Measurements from ENCODE around the gene HSD17B3.

HSD17B3 gene

GRCh38 chr9:96342571-96343245 lies 40.7 kb upstream of the HSD17B3 start:
- H3K4me3 ChIP-seq (ENCODE audit: low read depth, low read length) = no peak overlapping the region
- no peak for TF ChIP-seq CTCF (IDR thresholded peaks at IDR 0.05; ENCODE audit: low read depth, low read length)
- no peak for TF ChIP-seq MAX (IDR thresholded peaks at IDR 0.05; ENCODE audit: low read depth, low read length)
- TF ChIP-seq MYC (IDR thresholded peaks at IDR 0.05; ENCODE audit: low read depth, low read length) = no peak
- TF ChIP-seq POLR2A (IDR thresholded peaks at IDR 0.05; ENCODE audit: extremely low read depth, insufficient read length) = no peak
- DNase-seq (ENCODE audit: low read depth) = no peak

GRCh38 chr9:96340707-96341106 lies 38.7 kb upstream of the HSD17B3 start:
- no peak overlapping the region for H3K4me3 ChIP-seq (ENCODE audit: low read depth, low read length)
- TF ChIP-seq MAX (IDR thresholded peaks at IDR 0.05; ENCODE audit: low read depth, low read length) = no peak
- no peak for TF ChIP-seq CTCF (IDR thresholded peaks at IDR 0.05; ENCODE audit: low read depth, low read length)
- no peak for TF ChIP-seq MYC (IDR thresholded peaks at IDR 0.05; ENCODE audit: low read depth, low read length)
- TF ChIP-seq POLR2A (IDR thresholded peaks at IDR 0.05; ENCODE audit: extremely low read depth, insufficient read length) = no peak
- no peak for DNase-seq (ENCODE audit: low read depth)

GRCh38 chr9:96338299-96338698 lies 36.3 kb upstream of the HSD17B3 start:
- H3K4me3 ChIP-seq (ENCODE audit: low read depth, low read length) = no peak overlapping the region
- TF ChIP-seq MAX (IDR thresholded peaks at IDR 0.05; ENCODE audit: low read depth, low read length) (no peak), POLR2A (IDR thresholded peaks at IDR 0.05; ENCODE audit: extremely low read depth, insufficient read length) (no peak), MYC (IDR thresholded peaks at IDR 0.05; ENCODE audit: low read depth, low read length) (no peak), CTCF (IDR thresholded peaks at IDR 0.05; ENCODE audit: low read depth, low read length) (no peak)
- no peak for DNase-seq (ENCODE audit: low read depth)

- TF ChIP-seq MYC (IDR thresholded peaks at IDR 0.05; ENCODE audit: low read depth, low read length) (no peak), CTCF (IDR thresholded peaks at IDR 0.05; ENCODE audit: low read depth, low read length) (no peak), POLR2A (IDR thresholded peaks at IDR 0.05; ENCODE audit: extremely low read depth, insufficient read length) (no peak), MAX (IDR thresholded peaks at IDR 0.05; ENCODE audit: low read depth, low read length) (no peak)
- H3K4me3 ChIP-seq (ENCODE audit: low read depth, low read length) = no peak overlapping the region
- DNase-seq (ENCODE audit: low read depth) = no peak
These were observed 32.0 kb upstream of the HSD17B3 start for GRCh38 chr9:96333958-96334357.

- DNase-seq (ENCODE audit: low read depth) = no peak
- no peak overlapping the region for H3K4me3 ChIP-seq (ENCODE audit: low read depth, low read length)
- TF ChIP-seq CTCF (IDR thresholded peaks at IDR 0.05; ENCODE audit: low read depth, low read length) = no peak
- TF ChIP-seq POLR2A (IDR thresholded peaks at IDR 0.05; ENCODE audit: extremely low read depth, insufficient read length) = no peak
- no peak for TF ChIP-seq MYC (IDR thresholded peaks at IDR 0.05; ENCODE audit: low read depth, low read length)
- TF ChIP-seq MAX (IDR thresholded peaks at IDR 0.05; ENCODE audit: low read depth, low read length) = no peak
These were observed 29.4 kb upstream of the HSD17B3 start for GRCh38 chr9:96331236-96331947.
